Hepatocyte (in vitro differentiated cells): ENCODE measurements around the gene TSEN15. TPM values are rescaled to one million over a fixed set of nuclear protein-coding genes. Genes with fewer than 3 reads are reported as not detected.

Source experiments
- DNase-seq: peaks from one replicate; pipeline ENCODE4 v3.0.0-alpha.2; 2016; ENCODE audit warnings: low spot score
- H2AFZ ChIP-seq: fragments of 200-600 bp; sonication (generic); 2 replicates; pipeline ENCODE4 v1.6.0; 2016; ENCODE audit warnings: antibody characterized with exemption, mild to moderate bottlenecking
- H3K27ac ChIP-seq: fragments of 200-600 bp; sonication (generic); 2 replicates; pipeline ENCODE4 v1.5.1; 2016; ENCODE audit warnings: mild to moderate bottlenecking
- H3K27me3 ChIP-seq: fragments of 200-600 bp; sonication (generic); 2 replicates; pipeline ENCODE4 v1.6.1; 2016
- H3K36me3 ChIP-seq: fragments of 200-600 bp; sonication (generic); replicated peaks from 2 replicates; pipeline ENCODE4 v1.5.1; 2016; ENCODE audit warnings: low read depth; ENCODE audit not compliant: insufficient read depth
- H3K4me1 ChIP-seq: fragments of 200-600 bp; sonication (generic); 2 replicates; pipeline ENCODE4 v1.5.1; 2016; ENCODE audit warnings: mild to moderate bottlenecking, moderate library complexity; ENCODE audit not compliant: insufficient read depth
- H3K4me2 ChIP-seq: fragments of 200-600 bp; sonication (generic); 2 replicates; pipeline ENCODE4 v1.6.0; 2016
- H3K4me3 ChIP-seq: fragments of 200-600 bp; sonication (generic); 2 replicates; pipeline ENCODE4 v1.5.1; 2016; ENCODE audit warnings: mild to moderate bottlenecking
- H3K79me2 ChIP-seq: fragments of 200-600 bp; sonication (generic); 2 replicates; pipeline ENCODE4 v1.6.0; 2017; ENCODE audit warnings: mild to moderate bottlenecking
- H3K9me2 ChIP-seq: fragments of 200-600 bp; sonication (generic); replicated peaks from 2 replicates; pipeline ENCODE4 v1.6.0; 2017; ENCODE audit warnings: mild to moderate bottlenecking; ENCODE audit not compliant: insufficient read depth
- H3K9me3 ChIP-seq: fragments of 200-600 bp; sonication (generic); 2 replicates; pipeline ENCODE4 v1.5.1; 2016; ENCODE audit warnings: low read depth, mild to moderate bottlenecking
- H4K20me1 ChIP-seq: fragments of 200-600 bp; sonication (generic); 2 replicates; pipeline ENCODE4 v1.6.0; 2016; ENCODE audit warnings: mild to moderate bottlenecking; ENCODE audit not compliant: insufficient read depth, poor library complexity, severe bottlenecking
- CTCF ChIP-seq: fragments of 200-600 bp; sonication (generic); IDR thresholded peaks from 2 replicates; pipeline ENCODE4 v1.5.1; 2016; ENCODE audit warnings: antibody characterized with exemption, mild to moderate bottlenecking; ENCODE audit not compliant: poor library complexity
- EZH2 ChIP-seq: fragments of 200-600 bp; sonication (generic); IDR thresholded peaks from 2 replicates; pipeline ENCODE4 v1.6.1; 2016; ENCODE audit warnings: antibody characterized with exemption, mild to moderate bottlenecking, borderline replicate concordance
- EZH2phosphoT487 ChIP-seq: fragments of 200-600 bp; sonication (generic); IDR thresholded peaks from one replicate; pipeline ENCODE4 v1.6.1; 2018; ENCODE audit warnings: antibody characterized with exemption, mild to moderate bottlenecking, low read depth, moderate library complexity; ENCODE audit not compliant: unreplicated experiment, severe bottlenecking
- WGBS: methylation state at CpG from one replicate; pipeline ENCODE4 v1.1.6; 2016; ENCODE audit warnings: low lambda C conversion rate; ENCODE audit errors: missing lambda C conversion rate; 5-methylcytosine and 5-hydroxymethylcytosine counted together
- polyA plus RNA-seq: library from polyadenylated mRNA; unstranded; fragments of >200 nt; fragmentation: Nextera tagmentation; extraction: Ambion mirVana; gene quantifications from 2 replicates; pipeline ENCODE4 v1.2.1, GENCODE V29; 2016
- total RNA-seq: library from RNA; depleted of rRNA; stranded (reverse); fragments of >200 nt; gene quantifications from 2 replicates; pipeline ENCODE4 v1.2.3, GENCODE V29; 2014

TSEN15 gene
- total and polyA plus RNA-seq, 2 experiments from 2014 or later: 35.7 to 46.5 TPM

GRCh38 chr1:184032930-184033418 lies 18.6 kb upstream of the TSEN15 start:
- 68% methylated on average over 3 of the region's 3 CpGs for WGBS
- H2AFZ ChIP-seq: no peak overlapping the region
- no peak for TF ChIP-seq EZH2

GRCh38 chr1:184033711-184034167 lies 17.8 kb upstream of the TSEN15 start:
- Histone ChIP-seq H3K9me2 (no peaks in the 10 kb centered on the region), H3K4me2 (no peak overlapping the region), H3K9me3 (no peaks in the 10 kb centered on the region), H3K4me1 (no peaks in the 10 kb centered on the region), H3K27ac (no peak overlapping the region), H3K4me3 (no peak overlapping the region), H4K20me1 (no peaks in the 10 kb centered on the region), H3K27me3 (peaks cover 66% of the 10 kb centered on the region), H3K36me3 (no peaks in the 10 kb centered on the region), H3K79me2 (no peaks in the 10 kb centered on the region), H2AFZ (no peak overlapping the region)
- no peak for DNase-seq
- 82% methylated on average over 2 of the region's 2 CpGs for WGBS
- no peak for TF ChIP-seq EZH2phosphoT487
- TF ChIP-seq EZH2: no peak
- TF ChIP-seq CTCF: no peak

More at GRCh38 chr1:184032930-184033418, 18.6 kb upstream of the TSEN15 start:
- Histone ChIP-seq H3K79me2 (no peaks in the 10 kb centered on the region), H3K36me3 (no peaks in the 10 kb centered on the region), H3K4me2 (no peak overlapping the region), H3K9me3 (no peaks in the 10 kb centered on the region), H4K20me1 (no peaks in the 10 kb centered on the region), H3K4me1 (no peaks in the 10 kb centered on the region), H3K27me3 (peaks cover 58% of the 10 kb centered on the region), H3K4me3 (no peak overlapping the region), H3K27ac (no peak overlapping the region), H3K9me2 (no peaks in the 10 kb centered on the region)
- no peak for DNase-seq

- 91% methylated on average over 2 of the region's 2 CpGs for WGBS
- Histone ChIP-seq H3K4me1 (no peaks in the 10 kb centered on the region), H4K20me1 (no peaks in the 10 kb centered on the region), H3K9me2 (no peaks in the 10 kb centered on the region), H2AFZ (no peak overlapping the region), H3K79me2 (no peaks in the 10 kb centered on the region), H3K4me3 (no peak overlapping the region), H3K4me2 (no peak overlapping the region), H3K27ac (no peak overlapping the region), H3K9me3 (no peaks in the 10 kb centered on the region), H3K36me3 (no peaks in the 10 kb centered on the region), H3K27me3 (peaks cover 77% of the 10 kb centered on the region)
- TF ChIP-seq EZH2 (no peak), EZH2phosphoT487 (no peak), CTCF (no peak)
- no peak for DNase-seq
Measured at GRCh38 chr1:184034761-184035379, 16.7 kb upstream of the TSEN15 start.

GRCh38 chr1:184035719-184036516 lies 15.6 kb upstream of the TSEN15 start:
- Histone ChIP-seq H3K79me2 (no peaks in the 10 kb centered on the region), H3K4me2 (peak overlapping the region; percentile 100), H3K27me3 (peaks cover 79% of the 10 kb centered on the region), H3K36me3 (no peaks in the 10 kb centered on the region), H3K4me1 (no peaks in the 10 kb centered on the region), H3K9me2 (no peaks in the 10 kb centered on the region), H4K20me1 (no peaks in the 10 kb centered on the region), H3K4me3 (peak overlapping the region; percentile 70), H3K27ac (no peak overlapping the region), H2AFZ (peak overlapping the region; percentile 78), H3K9me3 (no peaks in the 10 kb centered on the region)
- WGBS: 20% methylated on average over 31 of the region's 31 CpGs
- TF ChIP-seq EZH2: peak; percentile 30
- TF ChIP-seq CTCF: no peak
- DNase-seq: no peak
